Measurements from ENCODE around the gene ZNF627.

DNA sequence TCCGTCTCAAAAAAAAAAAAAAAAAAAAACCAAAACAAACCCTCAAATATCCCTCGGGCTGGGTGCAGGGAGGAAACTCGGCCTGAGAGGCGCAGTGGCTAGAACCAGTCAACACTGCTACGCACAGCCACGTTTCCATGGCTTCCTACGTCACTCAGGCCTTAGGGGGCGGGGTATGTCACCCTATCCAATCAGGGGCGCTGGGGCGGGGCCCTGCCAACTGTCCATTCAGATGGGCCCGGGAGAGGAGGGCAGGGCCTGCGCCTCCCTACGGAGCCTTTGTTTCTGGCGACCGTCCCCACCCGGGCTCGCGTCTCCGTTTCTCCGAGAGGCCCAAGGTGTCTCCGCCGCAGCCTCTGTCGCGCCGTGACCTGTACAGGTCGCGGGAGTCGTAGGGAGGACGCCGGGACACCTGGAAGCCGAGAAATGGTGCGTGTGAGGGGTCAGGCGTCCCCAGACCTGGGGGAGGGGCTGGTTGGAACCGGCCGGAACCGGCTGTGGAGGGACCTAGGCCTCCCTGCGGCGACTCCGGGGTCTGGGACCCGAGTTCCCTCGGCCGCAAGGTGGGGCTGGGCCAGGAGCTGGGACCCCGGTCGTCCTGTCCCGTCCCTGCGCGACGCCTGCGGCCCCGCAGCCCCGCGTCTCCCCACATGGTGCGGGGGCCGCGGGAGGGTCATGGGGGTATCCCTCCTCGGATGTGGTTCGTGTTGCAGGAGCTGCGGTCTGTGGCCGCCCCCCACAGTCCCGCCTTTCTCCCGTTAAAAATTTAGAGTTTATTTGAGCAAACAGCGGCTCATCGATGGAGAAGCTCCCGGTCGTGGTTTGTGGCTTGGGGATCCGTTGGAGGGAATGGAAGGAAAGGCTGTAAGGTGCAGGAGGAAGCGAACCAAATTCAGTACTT is at the start of gene ZNF627:
- TF ChIP-seq POLR2AphosphoS5 (IDR thresholded peaks at IDR 0.05; ENCODE audit: borderline replicate concordance, low read depth, low read length) (peak; percentile 99), FOXP2 (optimal IDR thresholded peaks at IDR 0.05; ENCODE audit: control extremely low read depth, extremely low read length, insufficient read depth) (peak; percentile 18)
